GM10847 (cell line): ENCODE results near the gene COL4A3.

ENCODE experiments used
- POLR2A ChIP-seq: IDR thresholded peaks from 2 replicates; pipeline ENCODE4 v1.6.1; 2011; ENCODE audit not compliant: insufficient read length; ENCODE audit errors: extremely low read depth

Gene COL4A3

DNA sequence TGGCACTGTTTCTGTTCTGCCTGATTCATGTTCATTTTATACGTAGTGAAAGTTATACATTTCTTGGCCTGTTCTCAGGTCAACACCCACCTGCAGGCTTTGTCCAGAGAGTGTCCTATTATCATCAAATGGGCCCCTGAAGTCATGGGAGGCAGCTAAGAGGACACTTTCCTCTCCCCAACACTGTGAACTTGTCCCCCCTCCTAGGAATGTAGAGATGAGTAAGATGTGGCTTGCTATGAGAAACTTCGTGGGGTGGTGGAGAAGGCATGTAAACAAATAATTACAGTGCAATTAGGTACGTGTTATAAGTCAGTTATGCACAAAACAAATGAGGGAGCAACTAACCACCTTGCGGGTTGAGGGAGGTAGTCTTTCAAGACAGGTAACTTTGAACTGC, 57.9 kb downstream of the COL4A3 start:
- no peak for TF ChIP-seq POLR2A

DNA sequence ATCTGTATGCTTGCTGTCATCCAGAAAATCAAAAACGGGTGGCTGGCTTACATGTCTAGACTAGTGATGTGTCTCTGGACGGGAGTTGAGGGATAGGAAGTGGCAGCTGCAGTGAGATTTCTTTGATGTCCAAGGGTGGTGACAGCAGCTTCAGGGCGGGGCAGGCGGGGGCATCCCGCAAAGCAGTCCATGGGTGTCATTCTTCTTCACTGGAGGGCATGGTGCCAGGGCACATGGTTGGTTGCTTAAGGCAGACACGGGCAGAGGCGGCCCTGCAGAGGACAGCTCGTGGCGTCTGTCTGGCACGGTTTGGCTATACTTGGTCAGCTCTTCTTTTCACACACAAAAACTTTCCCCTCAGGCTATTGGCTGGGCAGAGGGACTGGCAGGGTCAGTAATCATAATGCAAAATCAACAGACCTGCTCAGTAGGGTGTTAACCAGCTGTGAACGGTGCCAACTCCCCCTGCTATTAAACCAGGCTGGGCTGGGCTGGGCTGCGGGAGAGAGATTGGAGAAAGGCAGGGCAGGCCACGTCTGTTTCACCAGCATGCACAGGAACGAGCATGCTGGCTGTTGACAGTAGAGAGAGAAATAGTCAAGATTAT, 63.7 kb downstream of the COL4A3 start:
- no peak for TF ChIP-seq POLR2A

DNA sequence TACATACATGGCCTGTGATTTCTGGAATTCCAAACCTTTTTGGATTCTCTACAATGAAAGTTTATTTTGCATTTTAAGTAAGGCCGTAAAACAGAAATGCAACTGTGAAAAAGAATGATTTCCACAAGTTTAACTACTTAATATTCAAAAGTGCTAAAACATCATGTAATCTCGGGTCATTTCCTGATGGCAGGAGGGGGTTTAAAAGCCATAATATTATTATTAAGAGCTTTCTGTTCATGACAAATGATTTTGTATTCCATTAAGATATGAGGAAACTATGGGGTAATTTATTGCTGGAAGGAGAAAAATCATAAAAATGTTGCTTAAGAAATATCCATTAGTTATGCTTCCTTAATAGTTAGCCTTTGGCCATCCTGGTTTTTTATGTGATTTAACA, 65.7 kb downstream of the COL4A3 start:
- TF ChIP-seq POLR2A: no peak

DNA sequence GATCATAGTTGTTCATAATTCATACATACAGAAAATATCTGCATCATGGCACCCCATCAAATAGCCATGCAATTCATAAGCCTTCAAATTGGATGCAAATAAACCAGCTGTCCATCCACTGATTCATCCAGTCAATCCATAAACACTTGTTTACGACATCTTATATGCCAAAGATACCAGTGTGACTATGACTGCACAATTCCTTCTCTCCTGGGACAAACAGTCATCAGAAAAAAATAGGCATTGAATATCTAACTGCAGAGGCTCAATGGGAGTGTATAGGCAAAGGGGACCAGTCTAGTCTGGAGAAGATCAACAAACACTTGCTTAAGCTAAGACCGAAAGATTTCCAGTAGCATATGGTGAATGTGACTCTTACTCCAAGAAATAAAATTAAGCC, 70.0 kb downstream of the COL4A3 start:
- TF ChIP-seq POLR2A: no peak

DNA sequence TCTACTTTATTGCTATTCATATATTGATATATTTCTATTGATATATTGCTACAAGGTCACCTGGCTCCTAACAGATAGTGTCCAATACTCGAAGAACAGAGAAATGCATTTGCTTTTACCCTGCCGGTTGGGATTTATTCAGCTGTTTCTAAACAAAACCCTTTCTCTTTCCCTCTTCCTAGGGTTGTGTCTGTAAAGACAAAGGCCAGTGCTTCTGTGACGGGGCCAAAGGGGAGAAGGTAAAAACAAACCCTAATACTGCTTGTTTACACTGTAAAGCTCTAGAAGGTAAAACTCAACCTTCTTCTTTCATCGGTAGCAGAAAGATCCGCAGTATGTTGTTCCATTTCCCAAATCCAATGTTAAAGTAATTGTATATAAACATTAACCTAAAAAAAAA, 73.4 kb downstream of the COL4A3 start:
- TF ChIP-seq POLR2A: no peak

DNA sequence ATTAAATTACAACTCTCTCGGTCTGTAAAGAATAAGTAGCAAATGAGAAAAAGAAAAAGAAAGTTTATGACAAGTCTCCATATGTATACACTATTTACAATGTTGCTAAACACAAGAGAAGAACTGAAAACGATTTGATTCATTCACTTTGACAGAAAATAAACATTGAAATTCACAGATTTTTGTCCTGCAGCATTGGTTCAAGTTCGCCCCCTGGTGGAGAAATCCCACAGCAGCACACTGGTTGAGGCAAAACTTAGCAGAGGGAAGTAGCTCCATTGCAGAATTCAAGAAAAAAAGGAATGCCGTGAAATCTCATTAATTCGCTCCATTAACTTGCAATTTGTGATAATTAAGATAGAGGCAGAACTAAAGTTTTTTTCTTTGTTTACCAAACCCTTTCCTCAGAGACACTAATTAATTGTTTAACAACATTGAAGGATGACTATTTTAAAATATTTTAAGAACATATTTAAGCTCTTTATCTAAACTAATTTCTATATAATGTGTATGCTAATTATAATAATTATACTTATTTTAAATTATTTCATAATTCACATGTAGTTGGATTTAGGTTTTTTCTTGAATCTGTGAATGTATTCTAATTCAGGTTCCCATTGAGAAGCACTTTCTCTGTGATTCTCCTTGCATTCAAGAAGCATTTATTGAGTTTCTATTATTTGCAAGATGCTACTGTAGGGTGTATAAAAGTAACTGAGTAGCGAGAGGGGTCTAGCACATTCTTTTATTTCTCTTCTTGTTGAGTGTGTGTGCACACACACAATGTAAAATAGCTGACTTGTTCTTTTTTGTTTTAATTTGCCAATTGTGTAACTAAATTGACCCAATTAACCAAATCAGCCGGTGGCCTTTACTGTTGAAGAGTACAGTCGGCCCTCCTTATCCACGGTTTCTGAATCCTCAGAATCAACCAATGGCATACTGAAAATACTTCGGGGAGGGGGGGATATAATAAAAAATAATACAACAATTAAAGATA, 74.1 kb downstream of the COL4A3 start:
- TF ChIP-seq POLR2A: no peak

DNA sequence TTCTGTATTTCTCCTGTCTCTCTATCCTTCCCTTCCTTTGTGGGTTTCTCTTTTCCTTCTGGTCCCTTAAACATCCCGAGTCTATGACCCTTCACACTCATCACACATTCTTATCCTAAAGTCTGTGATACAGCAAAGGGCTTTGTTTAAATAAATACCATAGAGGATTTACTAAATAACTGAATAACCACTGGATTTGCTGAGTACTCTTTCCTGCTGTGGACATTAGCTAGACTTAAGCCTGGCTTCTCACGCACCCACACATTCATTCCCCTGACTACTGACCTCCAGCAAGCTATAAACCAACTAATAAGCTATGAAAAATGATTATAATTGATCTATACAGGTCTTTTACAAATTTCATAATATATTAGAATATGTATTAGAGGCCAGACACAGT, 76.6 kb downstream of the COL4A3 start:
- no peak for TF ChIP-seq POLR2A

DNA sequence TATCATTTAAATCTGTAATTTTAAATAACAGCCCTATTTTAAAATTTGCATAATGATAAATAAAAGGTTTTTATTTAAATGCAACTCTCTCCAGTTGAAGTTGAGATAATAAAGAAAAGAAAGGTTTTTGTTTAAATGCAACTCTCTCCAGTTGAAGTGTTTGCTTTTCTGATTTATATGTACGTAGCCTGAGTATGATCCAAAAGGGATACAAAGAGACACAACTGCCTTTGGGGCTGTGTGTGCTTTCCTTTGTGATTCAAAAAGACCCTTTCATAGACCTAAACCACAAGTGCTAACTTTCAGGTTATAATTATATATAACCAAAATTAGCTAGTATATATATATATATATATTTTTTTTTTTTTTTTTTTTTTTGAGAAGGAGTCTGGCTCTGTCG, 84.5 kb downstream of the COL4A3 start:
- no peak for TF ChIP-seq POLR2A

- no peak for TF ChIP-seq POLR2A
These were observed 88.4 kb downstream of the COL4A3 start for GRCh38 chr2:227252831-227253230.

DNA sequence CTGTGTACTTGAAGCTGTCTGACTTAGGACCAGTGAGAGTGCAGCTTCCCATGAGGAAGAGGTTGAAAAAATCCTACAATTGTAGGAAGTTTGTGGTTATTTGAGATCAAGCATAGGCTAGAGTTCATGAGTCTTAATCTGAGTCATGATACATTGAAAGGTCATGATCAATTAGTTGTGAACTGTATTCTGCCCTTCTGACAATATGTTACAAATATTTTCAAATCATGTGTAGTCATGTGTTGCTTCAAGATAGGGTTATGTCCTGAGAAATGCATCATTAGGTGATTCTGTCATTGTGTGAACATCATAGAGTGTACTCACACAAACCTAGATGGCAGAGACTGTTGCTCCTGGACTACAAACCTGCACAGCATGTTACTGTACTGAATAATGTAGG, 92.2 kb downstream of the COL4A3 start:
- TF ChIP-seq POLR2A: no peak

- TF ChIP-seq POLR2A: no peak
These were observed 93.4 kb downstream of the COL4A3 start for GRCh38 chr2:227257820-227258219.

GRCh38 chr2:227260041-227260440, 95.6 kb downstream of the COL4A3 start:
- TF ChIP-seq POLR2A: no peak

DNA sequence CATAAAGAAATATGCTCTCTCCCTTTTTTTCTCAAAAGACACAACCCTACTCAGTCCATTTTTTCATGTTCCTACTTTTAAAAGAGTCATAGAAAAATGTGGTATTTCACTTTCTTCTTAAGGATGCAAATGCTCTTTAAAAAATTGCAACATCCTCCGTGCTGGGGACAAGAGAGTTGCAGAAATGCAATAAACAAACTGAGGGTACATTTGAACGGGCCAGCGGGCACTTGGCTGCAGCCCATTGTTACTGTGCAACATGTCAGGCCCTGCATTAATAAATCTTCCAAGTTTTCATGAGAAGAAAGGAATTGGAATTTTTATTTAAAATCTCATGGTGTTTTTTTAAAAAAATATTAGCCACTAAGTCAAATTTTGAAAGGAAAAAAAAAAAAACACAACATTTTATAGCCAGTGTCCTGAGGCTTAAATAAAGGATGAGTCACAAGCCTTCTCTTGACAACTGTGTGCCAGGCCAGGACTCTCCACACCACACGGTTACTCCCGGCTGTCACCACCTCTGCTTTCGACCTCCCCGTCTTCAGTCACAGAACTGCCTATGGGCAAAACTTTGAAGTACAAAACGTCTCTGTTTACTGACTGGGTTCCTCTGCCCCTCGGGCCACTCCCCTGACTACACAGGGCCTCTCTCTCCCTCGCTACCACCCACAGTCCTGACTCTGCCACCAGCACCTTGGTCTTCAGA, 103.1 kb downstream of the COL4A3 start:
- no peak for TF ChIP-seq POLR2A

DNA sequence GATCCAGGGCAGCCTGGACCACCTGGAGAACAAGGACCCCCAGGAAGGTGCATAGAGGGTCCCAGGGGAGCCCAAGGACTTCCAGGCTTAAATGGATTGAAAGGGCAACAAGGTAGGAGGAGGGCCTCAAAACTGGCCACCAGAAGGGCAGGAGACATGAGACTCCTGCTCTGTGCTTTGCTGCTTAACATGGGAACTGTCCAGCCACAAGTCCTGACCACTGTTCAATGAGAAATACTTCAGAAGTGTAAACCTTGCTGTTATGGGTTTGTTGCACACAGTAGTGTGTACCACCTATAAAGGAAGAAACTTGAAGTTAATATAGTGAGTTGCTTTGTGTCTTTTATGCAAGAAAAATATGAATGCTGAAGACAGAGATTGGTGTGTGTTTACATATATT, 116.5 kb downstream of the COL4A3 start:
- no peak for TF ChIP-seq POLR2A

- TF ChIP-seq POLR2A: no peak
These were observed 121.4 kb downstream of the COL4A3 start for GRCh38 chr2:227285741-227286236.

GRCh38 chr2:227287771-227288170, 123.3 kb downstream of the COL4A3 start:
- TF ChIP-seq POLR2A: no peak
